Hepatocyte (in vitro differentiated cells): Measurements from ENCODE around the gene GPSM3. TPM values are rescaled to one million over a fixed set of nuclear protein-coding genes. Genes with fewer than 3 reads are reported as not detected.
"Not testable (repeated sequence)": the region's sequence is repeated elsewhere in the genome, so short reads cannot be mapped to it uniquely, and the experiment has no call there.

ENCODE experiments used
- DNase-seq: peaks from one replicate; pipeline ENCODE4 v3.0.0-alpha.2; 2016; ENCODE audit warnings: low spot score
- H2AFZ ChIP-seq: fragments of 200-600 bp; sonication (generic); 2 replicates; pipeline ENCODE4 v1.6.0; 2016; ENCODE audit warnings: antibody characterized with exemption, mild to moderate bottlenecking
- H3K27ac ChIP-seq: fragments of 200-600 bp; sonication (generic); 2 replicates; pipeline ENCODE4 v1.5.1; 2016; ENCODE audit warnings: mild to moderate bottlenecking
- H3K27me3 ChIP-seq: fragments of 200-600 bp; sonication (generic); 2 replicates; pipeline ENCODE4 v1.6.1; 2016
- H3K36me3 ChIP-seq: fragments of 200-600 bp; sonication (generic); replicated peaks from 2 replicates; pipeline ENCODE4 v1.5.1; 2016; ENCODE audit warnings: low read depth; ENCODE audit not compliant: insufficient read depth
- H3K4me1 ChIP-seq: fragments of 200-600 bp; sonication (generic); 2 replicates; pipeline ENCODE4 v1.5.1; 2016; ENCODE audit warnings: mild to moderate bottlenecking, moderate library complexity; ENCODE audit not compliant: insufficient read depth
- H3K4me2 ChIP-seq: fragments of 200-600 bp; sonication (generic); 2 replicates; pipeline ENCODE4 v1.6.0; 2016
- H3K4me3 ChIP-seq: fragments of 200-600 bp; sonication (generic); 2 replicates; pipeline ENCODE4 v1.5.1; 2016; ENCODE audit warnings: mild to moderate bottlenecking
- H3K79me2 ChIP-seq: fragments of 200-600 bp; sonication (generic); 2 replicates; pipeline ENCODE4 v1.6.0; 2017; ENCODE audit warnings: mild to moderate bottlenecking
- H3K9me2 ChIP-seq: fragments of 200-600 bp; sonication (generic); replicated peaks from 2 replicates; pipeline ENCODE4 v1.6.0; 2017; ENCODE audit warnings: mild to moderate bottlenecking; ENCODE audit not compliant: insufficient read depth
- H3K9me3 ChIP-seq: fragments of 200-600 bp; sonication (generic); 2 replicates; pipeline ENCODE4 v1.5.1; 2016; ENCODE audit warnings: low read depth, mild to moderate bottlenecking
- H4K20me1 ChIP-seq: fragments of 200-600 bp; sonication (generic); 2 replicates; pipeline ENCODE4 v1.6.0; 2016; ENCODE audit warnings: mild to moderate bottlenecking; ENCODE audit not compliant: insufficient read depth, poor library complexity, severe bottlenecking
- EZH2 ChIP-seq: fragments of 200-600 bp; sonication (generic); IDR thresholded peaks from 2 replicates; pipeline ENCODE4 v1.6.1; 2016; ENCODE audit warnings: antibody characterized with exemption, mild to moderate bottlenecking, borderline replicate concordance
- EZH2phosphoT487 ChIP-seq: fragments of 200-600 bp; sonication (generic); IDR thresholded peaks from one replicate; pipeline ENCODE4 v1.6.1; 2018; ENCODE audit warnings: antibody characterized with exemption, mild to moderate bottlenecking, low read depth, moderate library complexity; ENCODE audit not compliant: unreplicated experiment, severe bottlenecking
- WGBS: methylation state at CpG from one replicate; pipeline ENCODE4 v1.1.6; 2016; ENCODE audit warnings: low lambda C conversion rate; ENCODE audit errors: missing lambda C conversion rate; 5-methylcytosine and 5-hydroxymethylcytosine counted together
- polyA plus RNA-seq: library from polyadenylated mRNA; unstranded; fragments of >200 nt; fragmentation: Nextera tagmentation; extraction: Ambion mirVana; gene quantifications from 2 replicates; pipeline ENCODE4 v1.2.1, GENCODE V29; 2016
- total RNA-seq: library from RNA; depleted of rRNA; stranded (reverse); fragments of >200 nt; gene quantifications from 2 replicates; pipeline ENCODE4 v1.2.3, GENCODE V29; 2014
- TF ChIP-seq, protein P1 (sequence below): fragments of 200-600 bp; sonication (generic); IDR thresholded peaks from 2 replicates; pipeline ENCODE4 v1.5.1; 2016; ENCODE audit warnings: antibody characterized with exemption, mild to moderate bottlenecking; ENCODE audit not compliant: poor library complexity

The GPSM3 gene
- total and polyA plus RNA-seq, 2 experiments from 2014 or later = 3.4 to 4.3 TPM

DNA sequence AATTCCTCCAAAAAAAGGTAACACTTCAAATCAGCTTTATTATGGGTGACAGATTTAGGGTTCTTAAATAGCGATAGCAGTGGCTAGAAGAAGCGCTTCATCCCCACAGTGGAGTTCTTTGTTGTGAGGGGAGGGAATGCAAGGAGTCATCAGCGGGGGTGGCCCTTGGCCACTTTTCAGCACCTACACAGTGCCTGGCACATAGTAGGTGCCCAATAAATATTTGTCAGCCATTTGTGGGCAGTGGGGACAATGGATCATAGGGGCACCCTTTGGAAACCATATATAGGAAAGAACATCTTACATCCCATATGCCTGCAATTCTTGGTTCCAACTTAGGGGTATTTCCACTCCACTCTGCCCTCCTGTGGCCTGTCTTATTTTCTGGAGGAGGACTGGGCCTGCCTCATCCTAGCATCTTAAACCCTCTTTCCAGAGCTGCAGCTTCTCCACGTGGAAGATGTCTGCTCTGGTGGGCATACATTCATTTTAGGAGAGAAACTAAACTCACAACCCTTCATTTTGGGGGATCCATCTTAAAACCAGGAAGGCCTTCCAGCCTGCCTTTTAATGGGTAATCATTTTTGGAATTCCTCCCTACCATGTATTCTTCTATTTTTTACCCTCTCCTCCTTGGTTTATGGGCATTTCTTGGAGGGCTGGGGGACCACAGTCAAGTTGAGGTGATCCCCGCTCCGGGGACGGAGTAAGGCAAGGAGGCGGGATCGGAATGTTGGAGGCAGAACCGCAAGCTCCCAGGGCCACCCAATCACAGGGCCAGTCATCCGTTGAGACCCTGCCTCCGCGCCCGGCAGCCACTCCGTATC lies 2.6 kb upstream of the GPSM3 start:
- TF ChIP-seq EZH2 (no peak), EZH2phosphoT487 (no peak)
- TF ChIP-seq, protein P1, sequence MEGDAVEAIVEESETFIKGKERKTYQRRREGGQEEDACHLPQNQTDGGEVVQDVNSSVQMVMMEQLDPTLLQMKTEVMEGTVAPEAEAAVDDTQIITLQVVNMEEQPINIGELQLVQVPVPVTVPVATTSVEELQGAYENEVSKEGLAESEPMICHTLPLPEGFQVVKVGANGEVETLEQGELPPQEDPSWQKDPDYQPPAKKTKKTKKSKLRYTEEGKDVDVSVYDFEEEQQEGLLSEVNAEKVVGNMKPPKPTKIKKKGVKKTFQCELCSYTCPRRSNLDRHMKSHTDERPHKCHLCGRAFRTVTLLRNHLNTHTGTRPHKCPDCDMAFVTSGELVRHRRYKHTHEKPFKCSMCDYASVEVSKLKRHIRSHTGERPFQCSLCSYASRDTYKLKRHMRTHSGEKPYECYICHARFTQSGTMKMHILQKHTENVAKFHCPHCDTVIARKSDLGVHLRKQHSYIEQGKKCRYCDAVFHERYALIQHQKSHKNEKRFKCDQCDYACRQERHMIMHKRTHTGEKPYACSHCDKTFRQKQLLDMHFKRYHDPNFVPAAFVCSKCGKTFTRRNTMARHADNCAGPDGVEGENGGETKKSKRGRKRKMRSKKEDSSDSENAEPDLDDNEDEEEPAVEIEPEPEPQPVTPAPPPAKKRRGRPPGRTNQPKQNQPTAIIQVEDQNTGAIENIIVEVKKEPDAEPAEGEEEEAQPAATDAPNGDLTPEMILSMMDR = peak; percentile 63

DNA sequence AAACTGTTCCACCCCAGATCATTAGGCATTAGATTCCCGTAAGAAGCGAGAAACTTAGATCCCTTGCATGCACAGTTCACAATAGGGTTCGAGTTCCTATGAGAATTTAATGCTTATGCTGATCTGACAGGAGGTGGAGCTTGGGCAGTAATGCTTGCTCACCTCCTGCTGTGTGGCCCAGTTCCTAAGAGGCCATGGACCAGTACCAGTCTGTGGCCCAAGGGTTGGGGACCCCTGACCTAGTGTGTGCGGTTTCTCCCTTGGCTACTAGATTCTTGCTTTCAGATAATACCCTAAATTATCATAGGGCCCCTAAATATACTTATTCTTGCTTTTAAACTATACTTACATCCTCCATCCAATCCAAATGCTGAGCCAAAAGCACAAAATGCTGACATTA lies 1.9 kb upstream of the GPSM3 start:
- Histone ChIP-seq H3K9me3 (no peaks in the 10 kb centered on the region), H3K27ac (peak overlapping the region; percentile 94), H3K9me2 (no peaks in the 10 kb centered on the region), H3K27me3 (no peaks in the 10 kb centered on the region), H3K4me3 (no peak overlapping the region), H4K20me1 (no peaks in the 10 kb centered on the region), H3K4me1 (peaks cover 32% of the 10 kb centered on the region), H2AFZ (no peak overlapping the region), H3K36me3 (no peaks in the 10 kb centered on the region), H3K4me2 (peak overlapping the region; percentile 79), H3K79me2 (peaks cover 8% of the 10 kb centered on the region)
- no peak for TF ChIP-seq EZH2phosphoT487
- no peak for TF ChIP-seq EZH2
- TF ChIP-seq, protein P1 = no peak
- 96% methylated on average over 4 of the region's 4 CpGs for WGBS
- no peak for DNase-seq

More for the DNA sequence above, 2.6 kb upstream of the GPSM3 start:
- H3K4me2 ChIP-seq = peak overlapping the region; percentile 79
- peaks cover 32% of the 10 kb centered on the region for H3K4me1 ChIP-seq
- H2AFZ ChIP-seq = peak overlapping the region; percentile 4
- 18% methylated on average over 15 of the region's 15 CpGs for WGBS
- no peaks in the 10 kb centered on the region for H3K27me3 ChIP-seq
- peak; percentile 75 for DNase-seq
- peak overlapping the region; percentile 8 for H3K4me3 ChIP-seq
- no peaks in the 10 kb centered on the region for H3K36me3 ChIP-seq
- no peaks in the 10 kb centered on the region for H3K9me2 ChIP-seq
- peak overlapping the region; percentile 94 for H3K27ac ChIP-seq
- H3K79me2 ChIP-seq = peaks cover 3% of the 10 kb centered on the region
- H4K20me1 ChIP-seq = no peaks in the 10 kb centered on the region
- no peaks in the 10 kb centered on the region for H3K9me3 ChIP-seq

GRCh38 chr6:32193096-32193495 lies 653 bp upstream of the GPSM3 start:
- H3K79me2 ChIP-seq = peaks cover 21% of the 10 kb centered on the region
- 87% methylated on average over 13 of the region's 13 CpGs for WGBS
- not testable (repeated sequence) for H3K9me2 ChIP-seq, H3K36me3 ChIP-seq, H4K20me1 ChIP-seq, H3K9me3 ChIP-seq, H2AFZ ChIP-seq, DNase-seq, H3K4me3 ChIP-seq, H3K27me3 ChIP-seq
- peaks cover 32% of the 10 kb centered on the region for H3K4me1 ChIP-seq
- H3K27ac ChIP-seq = peak overlapping the region; percentile 71
- H3K4me2 ChIP-seq = peak overlapping the region; percentile 41
